Calu3 (cell line): Measurements from ENCODE around the gene UTP4. TPM values are rescaled to one million over a fixed set of nuclear protein-coding genes. Genes with fewer than 3 reads are reported as not detected.
A peak's percentile ranks its signal among the peaks of the same experiment; 100 is the strongest.

ENCODE experiments used
- BruUV-seq: library from RNA; stranded (reverse); fragments of 400-500 nt; replicated peaks from 2 replicates; lab custom pipeline; 2021; lab: Mats Ljungman, UMichigan
- CTCF ChIA-PET: fragments of 300-600 bp; sonication (Branson Sonifier 250); formaldehyde crosslinking; loops from one replicate; lab custom pipeline; 2022; ENCODE audit warnings: antibody characterized with exemption; lab: Charles Lee
- DNase-seq: peaks from one replicate; pipeline ENCODE4 v3.0.0; 2022
- H3K27ac Mint-ChIP-seq: one replicate; pipeline ENCODE4 v1.8.0; 2022; ENCODE audit warnings: mixed read lengths; ENCODE audit not compliant: unreplicated experiment
- H3K27me3 Mint-ChIP-seq: one replicate; pipeline ENCODE4 v1.8.0; 2022; ENCODE audit warnings: mixed read lengths; ENCODE audit not compliant: unreplicated experiment
- H3K36me3 Mint-ChIP-seq: one replicate; pipeline ENCODE4 v1.8.0; 2022; ENCODE audit warnings: mild to moderate bottlenecking, moderate library complexity, mixed read lengths; ENCODE audit not compliant: insufficient read depth, unreplicated experiment
- H3K4me1 Mint-ChIP-seq: one replicate; pipeline ENCODE4 v1.8.0; 2022; ENCODE audit warnings: mild to moderate bottlenecking, low read depth, mixed read lengths; ENCODE audit not compliant: unreplicated experiment
- H3K4me3 Mint-ChIP-seq: one replicate; pipeline ENCODE4 v1.8.0; 2022; ENCODE audit warnings: mild to moderate bottlenecking, low read depth, moderate library complexity, mixed read lengths; ENCODE audit not compliant: unreplicated experiment
- H3K9me3 Mint-ChIP-seq: one replicate; pipeline ENCODE4 v1.8.0; 2022; ENCODE audit warnings: low read depth, mixed read lengths; ENCODE audit not compliant: unreplicated experiment
- CTCF ChIP-seq: fragments of 200-600 bp; IDR thresholded peaks from one replicate; pipeline ENCODE4 v1.8.0; 2022; ENCODE audit warnings: antibody characterized with exemption; ENCODE audit not compliant: unreplicated experiment
- intact Hi-C: fragments of 100-400 bp; cut with micrococcal nuclease; formaldehyde crosslinking; loops from one replicate; pipeline ENCODE4 v1.10.0; 2022; ENCODE audit not compliant: unreplicated experiment
- total RNA-seq: library from RNA; stranded (reverse); gene quantifications from 2 replicates; pipeline ENCODE4 v1.2.3, GENCODE V29; 2022

UTP4 gene
- total RNA-seq, 1 experiment from 2014 or later, result 116 TPM

GRCh38 chr16:69201787-69202186, 69.3 kb downstream of the UTP4 start:
- no peak overlapping the region for H3K4me3 Mint-ChIP-seq
- peaks cover 15% of the 10 kb centered on the region for H3K4me1 Mint-ChIP-seq
- no peaks in the 10 kb centered on the region for H3K36me3 Mint-ChIP-seq
- H3K27ac Mint-ChIP-seq, result no peak overlapping the region
- no TSS peak for BruUV-seq
- CTCF ChIA-PET, result interaction anchor here (0.5 kb wide), 1 partner anchor 149 kb away, joined by 5 read pairs; no protein-coding TSS in a partner anchor
- no peaks in the 10 kb centered on the region for H3K9me3 Mint-ChIP-seq
- no peaks in the 10 kb centered on the region for H3K27me3 Mint-ChIP-seq
- intact Hi-C loops, result no loop called here
- no peak for DNase-seq
- no peak for TF ChIP-seq CTCF

- no peak overlapping the region for H3K4me3 Mint-ChIP-seq
- no peaks in the 10 kb centered on the region for H3K9me3 Mint-ChIP-seq
- H3K36me3 Mint-ChIP-seq, result no peaks in the 10 kb centered on the region
- DNase-seq, result no peak
- intact Hi-C loops, result no loop called here
- CTCF ChIA-PET, result no interaction called here
- H3K4me1 Mint-ChIP-seq, result peaks cover 15% of the 10 kb centered on the region
- no peak for TF ChIP-seq CTCF
- no peaks in the 10 kb centered on the region for H3K27me3 Mint-ChIP-seq
- no peak overlapping the region for H3K27ac Mint-ChIP-seq
- no TSS peak for BruUV-seq
Measured at GRCh38 chr16:69204172-69204571, 71.7 kb downstream of the UTP4 start.

DNA sequence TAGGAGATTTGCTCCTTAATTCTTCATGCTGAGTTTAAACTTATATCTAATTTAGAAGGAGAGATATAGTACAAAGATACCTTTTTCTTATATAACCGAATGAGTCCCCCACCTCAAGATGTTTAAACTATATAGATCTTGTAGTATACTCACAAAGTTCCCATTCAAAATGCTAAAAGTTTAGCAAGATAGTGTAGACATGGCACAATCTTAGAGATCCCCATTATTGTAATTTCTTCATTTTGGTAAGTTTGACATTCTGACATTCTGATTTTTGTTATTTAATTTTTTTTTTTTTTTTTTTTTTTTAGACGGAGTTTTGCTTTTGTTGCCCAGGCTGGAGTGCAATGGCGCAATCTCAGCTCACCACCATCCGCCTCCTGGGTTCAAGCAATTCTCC, 77.3 kb downstream of the UTP4 start:
- no peaks in the 10 kb centered on the region for H3K9me3 Mint-ChIP-seq
- CTCF ChIA-PET, result no interaction called here

GRCh38 chr16:69217433-69217832, 85.0 kb downstream of the UTP4 start:
- no peak overlapping the region for H3K27ac Mint-ChIP-seq
- CTCF ChIA-PET, result interaction anchor here (0.5 to 1.0 kb wide), 4 partner anchors 9 to 119 kb away, joined by 3 read pairs; no protein-coding TSS in a partner anchor

More for the DNA sequence above, 77.3 kb downstream of the UTP4 start:
- Mint-ChIP-seq H3K27ac (no peak overlapping the region), H3K27me3 (no peaks in the 10 kb centered on the region), H3K4me3 (no peak overlapping the region), H3K4me1 (no peaks in the 10 kb centered on the region), H3K36me3 (no peaks in the 10 kb centered on the region)
- no TSS peak for BruUV-seq
- DNase-seq, result no peak
- TF ChIP-seq CTCF, result no peak
- intact Hi-C loops, result no loop called here

More at GRCh38 chr16:69217433-69217832, 85.0 kb downstream of the UTP4 start:
- H3K27me3 Mint-ChIP-seq, result no peaks in the 10 kb centered on the region
- TF ChIP-seq CTCF, result no peak
- H3K4me3 Mint-ChIP-seq, result no peak overlapping the region
- BruUV-seq, result no TSS peak
- intact Hi-C loops, result no loop called here
- DNase-seq, result peak; percentile 1
- H3K9me3 Mint-ChIP-seq, result no peaks in the 10 kb centered on the region
- H3K4me1 Mint-ChIP-seq, result peaks cover 38% of the 10 kb centered on the region
- H3K36me3 Mint-ChIP-seq, result peaks cover 4% of the 10 kb centered on the region

Other genes with a start within 250 kb of the UTP4 start
- gene HAS3, start 27.0 kb upstream of the UTP4 start, total RNA-seq, result 29.8 and 33.2 TPM in 2 replicates
- 131 and 146 TPM in 2 replicates for gene CHTF8, start 61 bp upstream of the UTP4 start, total RNA-seq
- 27.5 and 29.3 TPM in 2 replicates for gene SNTB2, start 54.5 kb downstream of the UTP4 start, total RNA-seq
- gene VPS4A, start 178.7 kb downstream of the UTP4 start, total RNA-seq, result 31.4 and 34.4 TPM in 2 replicates
- 25.5 and 29.4 TPM in 2 replicates for gene PDF, start 197.9 kb downstream of the UTP4 start, total RNA-seq
- 55.0 and 57.4 TPM in 2 replicates for gene COG8, start 206.9 kb downstream of the UTP4 start, total RNA-seq
- 55.8 and 59.8 TPM in 2 replicates for gene NIP7, start 207.1 kb downstream of the UTP4 start, total RNA-seq
- gene TMED6, start 219.1 kb downstream of the UTP4 start, total RNA-seq, result 1.4 and 1.7 TPM in 2 replicates